ENCODE results near the gene SNAP23.

- TF ChIP-seq CTCF (IDR thresholded peaks at IDR 0.05; ENCODE audit: low read depth, low read length) (no peak), POLR2A (IDR thresholded peaks at IDR 0.05; ENCODE audit: extremely low read depth, insufficient read length) (peak; percentile 42), MYC (IDR thresholded peaks at IDR 0.05; ENCODE audit: low read depth, low read length) (peak; percentile 17; the same call in 1 of the 2 replicates)
Measured at GRCh38 chr15:42581272-42581730, 85.9 kb downstream of the SNAP23 start.
